ENCODE results near the gene ARID3B.
"Not testable (repeated sequence)": the region's sequence is repeated elsewhere in the genome, so short reads cannot be mapped to it uniquely, and the experiment has no call there.

Gene ARID3B

DNA sequence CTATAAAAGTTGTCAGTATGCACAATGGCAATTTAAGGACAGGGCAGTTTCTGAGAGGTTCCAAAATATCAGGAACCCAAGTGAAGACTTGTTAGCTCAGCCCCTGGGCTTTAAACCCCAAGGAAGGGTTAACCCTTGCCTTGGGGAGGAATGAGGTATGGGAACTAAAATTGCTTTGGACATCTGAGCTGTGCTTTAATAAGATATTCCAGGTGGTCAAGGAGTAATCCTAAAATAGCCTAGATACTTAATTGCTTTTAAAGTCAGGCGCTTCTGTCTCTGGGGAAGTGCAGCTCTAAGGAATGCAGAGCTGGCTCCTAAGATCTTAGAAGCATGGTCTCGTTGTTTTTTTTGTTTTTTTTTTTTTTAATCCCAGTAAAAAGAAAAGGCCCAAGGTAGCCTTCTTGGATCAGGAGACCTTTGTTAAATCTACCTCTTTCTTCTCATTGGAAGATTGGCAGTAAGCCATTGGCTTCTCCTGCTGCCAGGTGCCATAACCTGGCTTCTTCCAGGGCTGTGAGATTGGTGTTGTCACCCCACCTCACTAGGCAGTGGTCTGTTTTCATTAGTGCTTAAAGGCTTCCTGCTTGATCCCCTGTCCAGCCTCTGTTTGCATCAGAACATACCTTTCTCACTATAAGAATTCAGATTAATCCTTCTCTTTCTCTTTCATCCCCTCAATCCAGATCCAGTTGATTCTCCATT is 24.5 kb downstream of the ARID3B start:
- no peak for DNase-seq (ENCODE audit: low read depth in 4 of 4, low spot score in 1 of 4)

DNA sequence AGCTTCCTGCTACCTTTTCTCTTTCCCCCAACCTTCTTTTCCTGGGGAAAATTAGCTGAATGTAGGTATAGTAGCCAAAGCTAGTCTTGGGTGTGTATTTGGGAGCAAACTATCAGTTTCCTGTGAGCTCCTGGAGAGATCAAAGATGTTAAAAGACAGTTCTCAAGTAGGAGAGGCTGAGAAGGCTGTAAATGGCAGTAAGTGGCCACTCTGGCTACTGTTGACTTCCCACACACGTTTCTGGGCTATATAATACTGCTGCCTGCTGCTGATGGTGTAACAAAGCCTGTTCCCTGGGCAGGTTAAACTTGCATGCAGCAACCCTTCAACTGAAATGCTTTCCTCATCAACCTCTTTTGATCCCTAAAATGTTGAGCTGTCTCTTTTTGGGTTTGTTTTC is 27.6 kb downstream of the ARID3B start:
- DNase-seq (ENCODE audit: low read depth in 4 of 4, low spot score in 1 of 4) = no peak

DNA sequence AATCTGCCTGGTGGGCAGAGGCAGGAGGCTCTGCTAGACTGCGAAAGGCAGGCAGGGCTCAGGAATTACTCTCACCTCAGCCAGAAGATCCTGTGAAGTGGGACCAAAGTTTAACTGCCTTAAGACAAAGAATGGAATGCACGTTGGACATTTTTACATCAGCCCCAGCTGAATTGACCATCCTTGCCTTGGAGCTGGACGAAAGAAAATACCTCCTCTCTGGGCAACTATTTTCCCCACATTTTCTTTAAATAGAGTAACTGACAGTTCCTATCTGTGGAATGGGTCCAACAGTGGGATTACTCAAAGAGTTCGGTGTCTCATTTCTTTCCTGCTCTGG is 28.7 kb downstream of the ARID3B start:
- DNase-seq (ENCODE audit: low read depth in 4 of 4, low spot score in 1 of 4) = no peak

DNA sequence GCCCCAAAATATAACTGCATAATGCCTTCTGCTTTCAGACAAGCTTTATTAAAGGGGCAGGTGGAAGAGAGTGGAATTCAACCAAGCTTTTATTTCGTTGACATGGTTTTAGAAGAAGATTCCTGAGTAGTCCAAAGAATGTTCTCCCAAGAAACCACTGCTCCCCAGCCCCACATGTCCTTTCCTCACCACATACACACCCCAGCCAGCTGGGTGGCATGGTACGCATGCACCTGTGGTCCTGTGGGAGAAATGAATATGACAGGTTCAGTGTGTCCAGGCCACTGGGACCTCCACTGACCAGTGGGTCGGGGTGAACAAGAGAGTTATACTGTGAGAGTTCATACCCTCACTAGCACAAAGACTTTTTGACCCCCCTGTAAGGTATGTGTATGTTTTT is 30.2 kb downstream of the ARID3B start:
- no peak for DNase-seq (ENCODE audit: low read depth in 4 of 4, low spot score in 1 of 4)

DNA sequence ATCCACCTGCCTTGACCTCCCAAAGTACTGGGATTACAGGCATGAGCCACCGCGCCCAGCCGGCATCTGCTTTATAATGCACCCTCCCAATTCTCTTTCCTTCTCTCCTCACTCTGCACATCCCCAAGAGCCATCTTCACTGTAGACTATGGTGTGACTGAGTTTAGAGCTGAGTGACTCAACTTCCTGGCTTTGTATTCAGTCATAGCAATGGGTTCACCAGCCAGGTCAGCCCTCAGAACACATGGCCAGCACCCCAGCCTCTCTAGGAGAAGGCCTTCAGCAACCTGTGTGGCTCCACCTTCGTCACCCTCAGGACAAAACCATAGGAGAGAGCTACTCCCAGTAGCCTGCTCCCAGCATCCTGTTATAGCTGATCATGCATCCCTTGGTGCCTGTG is 33.0 kb downstream of the ARID3B start:
- DNase-seq (ENCODE audit: low read depth in 4 of 4, low spot score in 1 of 4) = no peak

DNA sequence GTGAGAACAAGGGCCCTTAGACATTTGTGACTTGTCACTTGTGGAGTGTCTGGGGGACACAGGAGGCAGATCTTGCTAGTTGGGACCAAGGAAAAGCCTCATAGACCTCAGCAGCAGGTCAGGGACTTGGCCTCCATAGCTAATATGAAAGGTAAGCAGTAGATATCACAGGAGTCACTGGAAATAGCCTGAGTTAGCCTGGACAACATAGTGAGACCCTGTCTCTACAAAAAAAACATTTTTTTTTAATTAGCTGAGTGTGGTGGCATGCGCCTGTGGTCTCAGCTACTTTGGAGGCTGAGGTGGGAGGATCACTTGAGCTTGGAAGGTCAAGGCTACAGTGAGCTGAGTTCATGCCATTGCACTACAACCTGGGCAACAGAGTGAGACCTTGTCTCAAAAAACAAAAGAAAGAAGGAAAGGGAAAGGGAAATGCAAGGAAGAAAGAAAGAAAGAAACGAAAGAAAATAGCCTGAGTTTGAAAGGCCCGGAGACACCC is 37.5 kb downstream of the ARID3B start:
- DNase-seq (ENCODE audit: low read depth in 4 of 4, low spot score in 1 of 4) = no peak

DNA sequence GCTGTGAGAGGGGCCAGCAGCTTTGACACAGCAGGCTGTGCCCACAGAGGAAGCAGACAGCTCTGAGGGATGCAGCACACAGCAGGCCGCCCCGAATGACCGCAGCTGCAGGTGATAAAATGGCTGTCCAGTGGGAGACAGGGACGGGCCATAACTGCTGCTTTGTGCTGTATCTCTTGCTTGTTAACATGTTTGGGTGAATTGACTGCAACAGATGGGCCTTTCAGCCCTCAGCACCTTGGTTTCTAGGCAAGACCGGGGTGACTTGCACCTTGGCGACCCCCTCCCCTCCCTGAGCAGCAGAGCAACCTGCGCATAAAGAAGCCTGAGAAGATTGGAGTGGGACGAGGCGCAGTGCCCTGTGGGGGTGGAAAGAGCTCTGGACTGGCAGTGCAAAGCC is 38.0 kb downstream of the ARID3B start:
- DNase-seq (ENCODE audit: low read depth in 4 of 4, low spot score in 1 of 4) = no peak

DNA sequence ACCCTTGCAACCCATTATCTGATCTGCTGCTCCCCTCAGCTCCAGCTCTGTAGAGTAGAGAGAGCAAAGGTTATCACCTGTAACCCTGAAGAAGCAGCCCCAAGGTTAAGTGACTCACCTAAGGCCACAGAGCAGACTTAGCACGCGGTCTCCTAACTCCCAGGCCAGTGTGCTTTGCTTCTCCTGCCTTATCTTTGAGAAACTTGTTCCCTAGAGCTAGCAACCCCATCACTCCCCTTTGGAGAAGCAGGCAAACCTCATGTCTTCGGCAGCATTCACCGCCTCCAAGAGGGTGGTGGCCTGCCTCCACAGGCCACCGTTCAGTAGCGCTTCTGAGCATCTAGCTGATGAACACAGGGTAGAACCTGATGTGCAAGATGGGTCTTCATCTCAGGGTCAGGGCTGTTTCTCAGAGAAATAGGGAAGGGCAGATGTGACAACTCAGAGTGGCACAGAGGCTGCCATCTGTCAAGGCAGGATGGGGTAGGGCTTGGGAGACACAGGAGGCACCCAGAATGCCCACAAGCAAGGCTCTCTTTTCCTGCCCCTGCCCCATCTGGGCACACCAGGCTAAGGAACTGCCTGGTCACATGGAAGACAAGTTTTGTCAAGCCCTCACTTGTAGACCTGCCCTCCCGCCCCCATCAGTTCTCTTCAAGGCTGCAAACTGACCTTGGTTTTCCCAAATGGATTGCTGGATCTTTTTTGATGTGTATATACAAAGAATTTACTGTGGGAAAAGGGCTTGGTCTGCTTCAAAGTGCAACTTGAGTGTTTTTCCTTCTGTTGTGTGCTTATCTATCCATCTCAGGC is 39.7 kb downstream of the ARID3B start:
- no peak for DNase-seq (ENCODE audit: low read depth in 4 of 4, low spot score in 1 of 4)

DNA sequence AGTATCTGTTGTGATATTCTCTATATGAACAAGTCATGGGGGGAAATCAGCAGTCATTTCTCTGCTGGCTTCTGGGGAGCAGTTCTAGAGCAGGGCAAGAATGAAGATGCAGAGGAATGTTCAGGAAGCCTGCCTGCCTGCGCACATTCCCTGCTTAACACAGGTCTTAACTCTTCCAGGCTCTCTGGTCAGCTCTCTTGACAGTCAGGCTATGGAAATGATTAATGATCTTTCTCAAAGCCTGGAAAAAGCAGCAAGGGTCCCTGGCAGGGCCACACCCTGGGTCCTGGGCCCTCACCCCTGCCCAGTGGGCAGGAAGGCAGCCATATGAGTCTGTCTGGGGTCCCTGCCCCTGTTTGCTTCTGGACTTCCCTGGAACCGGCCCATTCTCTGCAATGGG is 43.2 kb downstream of the ARID3B start:
- no peak for DNase-seq (ENCODE audit: low read depth in 4 of 4, low spot score in 1 of 4)

DNA sequence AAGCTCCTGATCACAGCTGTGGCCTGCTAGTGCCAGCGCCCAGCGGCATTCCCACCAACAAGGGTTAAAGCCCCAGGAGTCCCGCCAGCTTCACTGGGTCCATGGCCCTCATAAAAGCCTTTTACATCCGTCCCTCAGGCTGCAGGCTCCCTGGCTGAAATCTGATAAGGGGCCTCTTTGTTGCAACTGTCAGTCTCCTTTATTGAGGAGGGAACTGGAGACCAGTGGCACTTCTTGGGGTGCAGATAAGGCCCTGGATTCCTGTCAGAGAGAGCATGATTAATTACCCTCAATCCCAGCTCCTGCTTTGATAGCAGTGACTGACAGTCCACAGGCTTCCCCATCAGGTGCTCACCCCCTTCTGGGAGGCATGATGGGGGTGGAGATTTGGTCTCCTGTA is 43.8 kb downstream of the ARID3B start:
- no peak for DNase-seq (ENCODE audit: low read depth in 4 of 4, low spot score in 1 of 4)

DNA sequence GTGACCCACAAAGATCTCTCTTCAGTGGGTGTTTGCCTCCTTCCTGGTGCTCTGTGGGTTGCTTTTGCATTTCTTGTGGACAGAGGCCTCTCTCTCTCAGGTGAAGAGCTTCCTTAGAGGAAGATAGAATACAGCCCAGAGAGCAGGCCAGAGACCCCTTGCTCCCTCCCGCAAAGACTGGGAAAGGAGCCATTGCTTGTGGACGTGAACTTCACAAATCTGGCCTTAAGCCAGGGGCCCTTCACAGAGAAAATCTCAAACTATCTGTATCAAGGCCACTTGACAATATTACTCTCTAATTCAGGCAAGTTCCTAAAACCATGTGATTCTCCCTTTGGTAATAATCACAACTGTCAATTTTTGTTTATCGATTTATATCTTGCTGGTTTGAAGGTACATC is 44.2 kb downstream of the ARID3B start:
- DNase-seq (ENCODE audit: low read depth in 4 of 4, low spot score in 1 of 4) = no peak

DNA sequence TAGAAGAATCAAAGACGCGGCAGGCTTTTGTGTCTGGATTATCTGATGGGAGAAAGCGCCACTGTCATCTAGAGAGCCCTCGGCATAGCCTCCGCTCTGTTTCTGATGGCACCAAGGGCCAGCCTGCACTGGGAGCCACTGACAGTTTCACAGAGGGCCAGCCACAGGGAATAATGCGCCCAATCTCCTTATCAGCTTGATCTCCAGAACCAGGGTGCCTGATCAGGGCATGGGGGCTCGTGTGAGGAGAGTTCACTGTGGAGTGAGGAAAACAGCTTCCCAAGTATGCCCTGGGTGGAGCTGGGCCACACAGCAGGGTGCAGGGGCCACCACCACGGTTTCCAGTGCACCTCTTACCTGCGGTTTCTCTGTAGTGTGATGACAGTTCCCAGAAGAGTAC is 44.8 kb downstream of the ARID3B start:
- DNase-seq (ENCODE audit: low read depth in 4 of 4, low spot score in 1 of 4) = no peak

DNA sequence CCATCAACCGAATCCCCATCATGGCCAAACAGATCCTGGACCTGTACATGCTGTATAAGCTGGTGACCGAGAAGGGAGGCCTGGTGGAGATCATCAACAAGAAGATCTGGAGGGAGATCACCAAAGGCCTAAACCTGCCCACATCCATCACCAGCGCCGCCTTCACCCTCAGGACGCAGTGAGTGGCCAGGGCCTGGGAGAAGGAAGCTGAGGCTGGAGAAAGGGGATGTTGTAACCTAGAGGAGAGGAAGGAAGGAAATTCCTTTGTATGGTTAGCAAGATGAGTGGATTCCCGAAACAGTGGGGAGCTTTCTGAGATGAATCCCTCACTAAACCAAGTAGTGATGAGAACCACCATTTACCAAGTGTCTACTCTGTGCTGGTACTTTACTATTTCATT is 48.8 kb downstream of the ARID3B start:
- DNase-seq (ENCODE audit: low read depth in 4 of 4, low spot score in 1 of 4) = no peak

DNA sequence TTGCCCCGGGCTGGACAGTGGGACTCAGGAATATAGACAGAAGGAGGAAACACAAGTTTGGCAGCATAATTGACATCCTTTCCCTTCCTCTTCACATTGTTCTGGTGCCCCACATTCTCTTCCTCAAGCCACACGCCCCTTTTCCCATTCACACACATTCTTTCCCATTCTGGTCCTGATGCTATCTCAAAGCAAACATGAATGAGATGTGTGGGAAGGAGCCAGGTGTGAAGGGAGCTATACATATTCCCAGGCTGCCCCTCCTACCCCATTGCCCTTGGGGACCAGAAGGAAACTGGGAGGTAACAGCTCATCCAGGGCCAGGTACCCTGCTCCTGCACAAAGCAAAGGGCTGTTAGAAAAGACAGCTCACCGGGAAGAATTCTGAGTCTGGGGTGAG is 51.2 kb downstream of the ARID3B start:
- no peak for DNase-seq (ENCODE audit: low read depth in 4 of 4, low spot score in 1 of 4)

DNA sequence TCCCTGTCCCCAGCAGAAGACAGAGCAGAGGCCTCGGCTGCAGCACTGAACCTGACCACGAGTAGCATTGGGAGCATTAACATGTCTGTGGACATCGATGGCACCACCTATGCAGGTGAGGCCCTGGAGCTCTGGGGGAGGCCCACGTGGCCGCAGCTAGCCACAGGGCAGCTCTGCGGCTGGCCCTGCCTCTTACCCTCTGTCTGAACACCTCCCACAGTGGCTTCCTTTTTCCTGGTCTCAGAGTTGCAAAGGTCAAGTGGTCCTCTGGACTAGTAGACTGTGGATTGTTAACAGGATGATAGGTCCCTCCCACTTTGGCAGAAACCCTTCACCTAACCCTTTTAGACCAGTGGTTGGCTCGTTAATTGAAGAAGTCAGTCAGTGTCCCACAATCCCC is 52.1 kb downstream of the ARID3B start:
- DNase-seq (ENCODE audit: low read depth in 4 of 4, low spot score in 1 of 4) = no peak

DNA sequence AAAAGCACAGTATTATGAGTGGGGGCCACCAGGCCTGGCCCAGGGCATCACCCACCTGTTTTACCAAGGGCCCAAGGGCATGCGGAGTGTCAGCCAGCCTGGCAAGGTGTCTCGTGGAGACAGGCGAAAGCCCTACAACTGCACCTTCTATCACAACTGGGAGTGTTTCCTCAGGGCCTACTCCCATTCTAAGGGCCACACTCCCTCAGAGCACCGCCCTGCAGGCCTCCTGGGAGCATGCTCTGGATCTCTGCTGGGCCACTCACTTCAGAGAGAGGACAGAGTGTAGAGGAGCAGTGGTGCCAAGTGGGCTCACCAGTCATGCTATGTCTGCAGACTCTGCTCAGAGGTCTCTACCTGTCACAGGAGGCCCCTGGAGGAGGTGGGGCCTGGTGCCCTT is 53.4 kb downstream of the ARID3B start:
- no peak for DNase-seq (ENCODE audit: low read depth in 4 of 4, low spot score in 1 of 4)

DNA sequence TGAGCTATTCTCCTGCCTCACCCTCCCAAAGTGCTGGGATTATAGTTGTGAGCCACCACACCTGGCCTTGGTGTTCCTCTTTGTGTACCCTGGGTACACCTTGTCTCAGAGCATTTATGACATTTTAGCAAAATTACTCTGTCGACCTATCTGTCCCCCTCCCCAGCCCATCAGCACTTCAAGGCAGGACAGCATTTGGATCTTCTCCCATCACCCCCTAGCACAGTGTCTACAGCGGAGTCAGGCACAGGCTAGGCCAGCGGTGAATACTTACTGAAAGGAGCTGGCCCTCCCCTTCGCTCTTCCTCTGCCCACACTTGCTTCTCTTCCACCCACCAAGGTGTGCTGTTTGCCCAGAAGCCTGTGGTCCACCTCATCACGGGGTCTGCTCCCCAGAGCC is 54.3 kb downstream of the ARID3B start:
- no peak for DNase-seq (ENCODE audit: low read depth in 4 of 4, low spot score in 1 of 4)

DNA sequence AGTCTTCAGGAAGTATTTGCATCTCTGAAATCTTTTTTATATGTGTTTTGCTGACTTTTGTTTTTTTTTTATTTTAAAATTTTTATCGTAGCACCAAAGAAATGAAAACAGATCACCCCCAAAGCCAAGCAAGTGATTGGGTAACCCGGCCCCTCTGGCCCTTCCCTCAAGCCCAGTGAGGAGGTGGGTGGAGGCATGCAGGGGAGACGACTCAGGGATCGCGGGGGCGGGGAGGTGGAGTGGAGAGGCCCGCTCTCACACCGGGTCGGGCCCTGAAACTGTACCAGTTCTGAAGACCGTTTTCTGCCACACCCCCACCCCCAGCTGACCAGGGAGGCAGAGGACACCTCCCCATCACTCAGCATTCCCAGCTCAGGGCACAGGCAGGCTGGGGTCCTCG is 55.7 kb downstream of the ARID3B start:
- not testable (repeated sequence) for DNase-seq (ENCODE audit: low read depth in 4 of 4, low spot score in 1 of 4)

DNA sequence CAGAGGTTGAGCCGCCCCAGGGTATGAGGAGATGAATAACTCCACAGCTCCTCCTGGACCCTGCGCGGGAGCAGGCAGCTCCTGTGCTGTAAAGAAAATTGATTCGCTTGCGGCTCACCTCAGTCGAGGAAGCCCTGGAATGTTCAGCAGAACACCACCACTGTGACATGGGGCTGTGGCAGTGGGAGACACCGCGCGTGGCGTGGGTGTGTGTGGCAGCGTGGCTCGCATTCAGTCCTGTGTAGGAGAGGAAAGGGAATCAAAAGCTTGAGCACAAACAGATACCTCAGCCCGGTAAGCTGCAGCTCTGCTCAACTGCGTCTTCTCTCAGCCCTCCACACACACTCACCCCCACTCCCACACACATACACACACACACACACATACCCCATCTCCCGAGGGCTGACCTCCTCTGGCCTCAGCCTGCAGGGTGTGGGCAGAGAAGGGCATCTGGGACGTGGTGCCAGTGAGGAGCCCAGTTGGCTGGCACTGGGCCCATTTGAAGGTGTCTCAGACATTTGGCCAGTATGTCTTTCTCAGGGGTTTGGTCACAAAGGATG is 56.2 kb downstream of the ARID3B start:
- DNase-seq (ENCODE audit: low read depth in 4 of 4, low spot score in 1 of 4) = not testable (repeated sequence)

DNA sequence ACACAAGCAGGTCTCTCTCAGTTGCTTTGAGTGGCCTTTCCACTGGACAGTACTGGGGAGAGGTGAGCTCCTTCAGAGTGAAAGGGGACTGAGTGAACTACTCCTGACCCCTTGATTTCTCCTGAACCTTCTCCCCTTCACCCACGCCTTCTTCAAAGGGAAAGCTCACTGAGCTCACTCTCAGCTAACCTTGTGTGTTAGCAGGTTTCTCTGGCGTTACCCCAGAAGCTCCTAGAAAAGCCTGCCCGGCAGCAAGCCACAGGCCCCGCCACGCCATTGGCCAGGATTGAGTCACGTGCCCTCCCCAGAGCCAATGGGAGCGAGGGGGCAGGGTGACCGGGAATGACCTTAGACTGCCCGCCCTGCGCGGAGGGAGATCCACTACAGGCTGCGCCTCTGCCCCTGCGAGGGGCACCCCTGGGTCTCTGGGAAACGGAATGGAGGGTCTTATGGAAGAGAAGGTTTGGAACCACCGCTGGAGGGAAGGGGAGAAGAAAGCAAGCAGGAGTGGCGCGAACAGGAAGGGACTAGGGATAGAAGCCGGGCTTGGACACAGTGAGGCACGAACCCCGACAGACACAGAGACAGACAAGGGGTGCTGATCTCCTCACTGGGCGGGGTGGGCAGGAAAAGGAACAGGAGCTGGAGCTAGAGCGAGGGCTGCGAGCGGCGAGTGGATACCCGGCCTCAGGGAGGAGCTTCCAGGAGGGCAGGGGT is 57.3 kb downstream of the ARID3B start:
- DNase-seq (ENCODE audit: low read depth in 4 of 4, low spot score in 1 of 4) = peak; percentile 61 to 88 (median 77)

DNA sequence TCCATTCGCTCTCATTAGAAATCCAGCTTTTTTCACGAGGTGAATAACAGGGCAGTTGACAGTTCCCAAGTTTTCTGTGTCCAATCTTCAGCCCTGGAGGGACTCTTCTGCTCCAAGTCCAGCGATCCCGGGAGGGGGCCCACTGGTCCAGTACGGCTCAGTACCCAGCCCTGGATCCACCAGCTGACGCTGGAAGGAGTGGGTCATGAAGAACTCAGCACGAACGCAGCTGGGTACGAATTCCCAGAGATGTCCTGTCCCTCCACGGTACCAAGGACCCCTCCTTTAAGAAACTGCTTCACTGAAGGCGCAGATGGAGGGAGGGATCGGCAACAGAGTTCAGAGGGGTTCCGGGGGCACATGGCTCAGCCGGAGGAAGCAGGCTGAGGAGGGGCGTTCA is 58.1 kb downstream of the ARID3B start:
- no peak for DNase-seq (ENCODE audit: low read depth in 4 of 4, low spot score in 1 of 4)
